GM23338 (cell line): ENCODE data around the gene SERTAD3. TPM values are rescaled to one million over a fixed set of nuclear protein-coding genes. Genes with fewer than 3 reads are reported as not detected.

Experiments
- ATAC-seq: fragments of 200-7000 bp; cut with Tn5 transposase; 3 replicates; pipeline ENCODE4 v1.9.1; 2020
- DNase-seq: peaks from one replicate; pipeline ENCODE4 v3.0.0-alpha.2; 2015; ENCODE audit warnings: low spot score
- H2AFZ ChIP-seq: fragments of 200-600 bp; sonication (generic); 2 replicates; pipeline ENCODE4 v1.8.0; 2016; ENCODE audit warnings: antibody characterized with exemption, mild to moderate bottlenecking, moderate library complexity
- H3F3A ChIP-seq: fragments of 200-600 bp; sonication (generic); replicated peaks from 2 replicates; pipeline ENCODE4 v1.8.0; 2017; ENCODE audit warnings: antibody characterized with exemption, mixed run types, low read depth
- H3K27ac ChIP-seq: fragments of 200-600 bp; sonication (generic); 2 replicates; pipeline ENCODE4 v1.6.1; 2016; ENCODE audit warnings: low read depth
- H3K27me3 ChIP-seq: fragments of 200-600 bp; sonication (generic); 2 replicates; pipeline ENCODE4 v1.8.0; 2016; ENCODE audit warnings: mild to moderate bottlenecking, mixed run types, moderate library complexity; ENCODE audit not compliant: insufficient read depth
- H3K36me3 ChIP-seq: fragments of 200-600 bp; sonication (generic); 2 replicates; pipeline ENCODE4 v1.8.0; 2016; ENCODE audit warnings: mild to moderate bottlenecking; ENCODE audit not compliant: insufficient read depth
- H3K4me1 ChIP-seq: fragments of 200-600 bp; sonication (generic); 2 replicates; pipeline ENCODE4 v1.8.0; 2016; ENCODE audit warnings: mild to moderate bottlenecking, moderate library complexity; ENCODE audit not compliant: insufficient read depth
- H3K4me2 ChIP-seq: fragments of 200-600 bp; sonication (generic); 2 replicates; pipeline ENCODE4 v1.7.1; 2017; ENCODE audit warnings: mixed run types
- H3K4me3 ChIP-seq: fragments of 200-600 bp; sonication (generic); 2 replicates; pipeline ENCODE4 v1.6.1; 2016; ENCODE audit warnings: mixed run types
- H3K79me2 ChIP-seq: fragments of 200-600 bp; sonication (generic); replicated peaks from 2 replicates; pipeline ENCODE4 v1.8.0; 2017; ENCODE audit warnings: mild to moderate bottlenecking; ENCODE audit not compliant: insufficient read depth
- H3K9me2 ChIP-seq: fragments of 200-600 bp; sonication (generic); 2 replicates; pipeline ENCODE4 v1.8.0; 2017; ENCODE audit not compliant: insufficient read depth
- H4K20me1 ChIP-seq: fragments of 200-600 bp; sonication (generic); replicated peaks from 2 replicates; pipeline ENCODE4 v1.8.0; 2017; ENCODE audit warnings: mild to moderate bottlenecking; ENCODE audit not compliant: insufficient read depth
- H3K27ac Mint-ChIP-seq: 2 replicates; pipeline ENCODE4 v1.8.0; 2020; ENCODE audit warnings: inconsistent platforms, mild to moderate bottlenecking, moderate library complexity, mixed read lengths
- H3K27me3 Mint-ChIP-seq: 3 replicates; pipeline ENCODE4 v1.8.0; 2022; ENCODE audit warnings: low read depth, mild to moderate bottlenecking, moderate library complexity, mixed read lengths, inconsistent platforms; ENCODE audit not compliant: insufficient read depth, poor library complexity
- H3K36me3 Mint-ChIP-seq: 3 replicates; pipeline ENCODE4 v1.8.0; 2021; ENCODE audit warnings: low read depth, mild to moderate bottlenecking, inconsistent platforms, moderate library complexity, mixed read lengths
- H3K4me1 Mint-ChIP-seq: 3 replicates; pipeline ENCODE4 v1.8.0; 2020; ENCODE audit warnings: mild to moderate bottlenecking, inconsistent platforms, mixed read lengths
- H3K4me3 Mint-ChIP-seq: 3 replicates; pipeline ENCODE4 v1.8.0; 2021; ENCODE audit warnings: moderate library complexity, mild to moderate bottlenecking, inconsistent platforms, mixed read lengths
- H3K9me3 Mint-ChIP-seq: 3 replicates; pipeline ENCODE4 v1.8.0; 2020; ENCODE audit warnings: moderate library complexity, mild to moderate bottlenecking, inconsistent platforms, mixed read lengths
- CREB1 ChIP-seq: fragments of 250-450 bp; sonication (Bioruptor Pico); IDR thresholded peaks from 2 replicates; pipeline ENCODE4 v1.5.0; 2020; ENCODE audit warnings: low read depth, mild to moderate bottlenecking, moderate library complexity
- CTCF ChIP-seq, 2 experiments: fragments of 200-600 bp in 1 of 2; sonication (generic) in 1 of 2; conservative IDR thresholded peaks; 2 replicates each; pipeline versions ENCODE4 v1.5.1 to v1.6.1; 2016 to 2017; ENCODE audit warnings: antibody characterized with exemption in 2 of 2, low read depth in 2 of 2, mild to moderate bottlenecking in 2 of 2, moderate library complexity in 1 of 2
- ETS1 ChIP-seq: IDR thresholded peaks from 2 replicates; pipeline ENCODE4 v1.6.1; 2016; ENCODE audit warnings: antibody characterized with exemption
- EZH2 ChIP-seq: fragments of 200-600 bp; sonication (generic); IDR thresholded peaks from one replicate; pipeline ENCODE4 v1.8.0; 2017; ENCODE audit warnings: antibody characterized with exemption, mild to moderate bottlenecking, low read depth; ENCODE audit not compliant: unreplicated experiment
- EZH2phosphoT487 ChIP-seq: fragments of 200-600 bp; sonication (generic); IDR thresholded peaks from one replicate; pipeline ENCODE4 v1.8.1; 2018; ENCODE audit warnings: antibody characterized with exemption; ENCODE audit not compliant: unreplicated experiment
- JUNB ChIP-seq: IDR thresholded peaks from one replicate; pipeline ENCODE4 v1.6.1; 2016; ENCODE audit warnings: antibody characterized with exemption; ENCODE audit not compliant: unreplicated experiment
- NANOG ChIP-seq: IDR thresholded peaks from 2 replicates; pipeline ENCODE4 v1.6.1; 2016; ENCODE audit warnings: antibody characterized with exemption, borderline replicate concordance
- POLR2AphosphoS5 ChIP-seq: IDR thresholded peaks from 2 replicates; pipeline ENCODE4 v1.6.1; 2016; ENCODE audit warnings: antibody characterized with exemption, low read depth
- STAT1 ChIP-seq: IDR thresholded peaks from one replicate; pipeline ENCODE4 v1.6.1; 2016; ENCODE audit warnings: antibody characterized with exemption; ENCODE audit not compliant: unreplicated experiment
- ZNF114 ChIP-seq: fragments of 250-450 bp; sonication (Bioruptor Pico); IDR thresholded peaks from 2 replicates; pipeline ENCODE4 v1.5.0; 2020; ENCODE audit warnings: mild to moderate bottlenecking, moderate library complexity
- ZNF331 ChIP-seq: fragments of 250-450 bp; sonication (Bioruptor Pico); IDR thresholded peaks from 2 replicates; pipeline ENCODE4 v1.5.0; 2020; ENCODE audit warnings: low read depth, mild to moderate bottlenecking, moderate library complexity
- polyA plus RNA-seq: library from polyadenylated mRNA; unstranded; fragments of >200 nt; fragmentation: Nextera tagmentation; extraction: Ambion mirVana; gene quantifications from 2 replicates; pipeline ENCODE4 v1.2.1, GENCODE V29; 2016
- total RNA-seq: library from RNA; depleted of rRNA; stranded (reverse); fragments of >200 nt; shearing (Covaris generic); gene quantifications from 2 replicates; pipeline ENCODE4 v1.2.3, GENCODE V29; 2014
- TF ChIP-seq, protein P1 (sequence below): IDR thresholded peaks from one replicate; pipeline ENCODE4 v1.6.1; 2018; ENCODE audit warnings: antibody characterized with exemption; ENCODE audit not compliant: unreplicated experiment

The SERTAD3 gene
- total and polyA plus RNA-seq, 2 experiments from 2014 or later: 15.4 to 24.1 TPM

GRCh38 chr19:40413291-40413845, 30.8 kb downstream of the SERTAD3 start, which contains the start of gene PRX:
Gene PRX, minus strand, starts transcription at chr19:40413378. Its CDS starts 5,446 bp downstream, at chr19:40407932.
- no peaks in the 10 kb centered on the region for H3K36me3 Mint-ChIP-seq
- no peaks in the 10 kb centered on the region for H3K9me3 Mint-ChIP-seq
- peak within 1 kb of the TSS; percentile 86 for H2AFZ ChIP-seq
- H3K4me3 Mint-ChIP-seq: peak within 1 kb of the TSS; percentile 52
- H3K27ac Mint-ChIP-seq: peak within 1 kb of the TSS; percentile 84; the same call in 1 of the 2 replicates
- H3K4me1 Mint-ChIP-seq: peaks cover 39% of the 10 kb centered on the region
- H3K9me2 ChIP-seq: no peaks in the 10 kb centered on the region
- TF ChIP-seq CREB1 (CRISPR knock-in tag) (peak; percentile 97), POLR2AphosphoS5 (peak; percentile 47; the same call in 1 of the 2 replicates), NANOG (no peak), ETS1 (no peak), ZNF331 (CRISPR knock-in tag) (no peak), STAT1 (no peak)
- no peaks in the 10 kb centered on the region for H3K36me3 ChIP-seq
- peak within 1 kb of the TSS; percentile 42 for H3K4me3 ChIP-seq
- peaks cover 6% of the 10 kb centered on the region for H3K27me3 Mint-ChIP-seq
- no peak within 1 kb of the TSS; the same call in 1 of the 2 replicates for H3K27ac ChIP-seq
- peak; percentile 89 for DNase-seq
- H3K27me3 ChIP-seq: no peaks in the 10 kb centered on the region
- H3K4me2 ChIP-seq: peak within 1 kb of the TSS; percentile 74
- peak; percentile 74 for ATAC-seq
- peaks cover 25% of the 10 kb centered on the region for H3K4me1 ChIP-seq
- no peaks in the 10 kb centered on the region for H3K79me2 ChIP-seq
- no peaks in the 10 kb centered on the region for H4K20me1 ChIP-seq
- H3F3A ChIP-seq: 0 out of 2 replicates have a peak, but pooled peaks cover 3% of the 10 kb centered on the region

DNA sequence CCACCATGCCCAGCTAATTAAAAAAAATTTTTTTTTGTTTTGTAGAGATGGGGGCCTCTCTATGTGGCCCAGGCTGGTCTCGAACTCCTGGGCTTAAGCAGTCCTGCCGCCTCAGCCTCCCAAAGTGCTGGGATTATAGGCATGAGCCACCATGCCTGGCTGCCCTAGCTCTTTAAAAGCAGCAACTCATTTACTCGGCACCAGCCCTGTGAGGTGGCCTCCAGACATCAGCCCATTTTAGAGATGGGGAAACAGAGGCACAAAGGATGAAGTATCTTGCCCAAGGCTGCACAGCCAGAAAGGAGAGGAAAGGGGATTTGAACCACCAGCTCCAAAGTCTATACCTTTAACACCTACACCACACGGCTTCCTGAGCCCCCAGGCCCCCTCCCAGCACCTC, 31.3 kb downstream of the SERTAD3 start:
- Histone ChIP-seq H3K27ac (no peak overlapping the region), H3K36me3 (no peaks in the 10 kb centered on the region), H2AFZ (peak overlapping the region; percentile 86), H3K27me3 (no peaks in the 10 kb centered on the region), H3K4me2 (peak overlapping the region; percentile 74), H3F3A (0 out of 2 replicates have a peak, but pooled peaks cover 3% of the 10 kb centered on the region), H3K9me2 (no peaks in the 10 kb centered on the region), H3K79me2 (no peaks in the 10 kb centered on the region), H3K4me1 (peaks cover 25% of the 10 kb centered on the region), H3K4me3 (peak overlapping the region; percentile 42), H4K20me1 (no peaks in the 10 kb centered on the region)
- H3K4me1 Mint-ChIP-seq: peaks cover 38% of the 10 kb centered on the region
- H3K36me3 Mint-ChIP-seq: no peaks in the 10 kb centered on the region
- H3K27ac Mint-ChIP-seq: peak overlapping the region; percentile 84; the same call in 1 of the 2 replicates
- H3K9me3 Mint-ChIP-seq: no peaks in the 10 kb centered on the region
- no peak for ATAC-seq
- DNase-seq: no peak
- H3K4me3 Mint-ChIP-seq: peak overlapping the region; percentile 52
- peaks cover 4% of the 10 kb centered on the region for H3K27me3 Mint-ChIP-seq
- TF ChIP-seq, protein P1, sequence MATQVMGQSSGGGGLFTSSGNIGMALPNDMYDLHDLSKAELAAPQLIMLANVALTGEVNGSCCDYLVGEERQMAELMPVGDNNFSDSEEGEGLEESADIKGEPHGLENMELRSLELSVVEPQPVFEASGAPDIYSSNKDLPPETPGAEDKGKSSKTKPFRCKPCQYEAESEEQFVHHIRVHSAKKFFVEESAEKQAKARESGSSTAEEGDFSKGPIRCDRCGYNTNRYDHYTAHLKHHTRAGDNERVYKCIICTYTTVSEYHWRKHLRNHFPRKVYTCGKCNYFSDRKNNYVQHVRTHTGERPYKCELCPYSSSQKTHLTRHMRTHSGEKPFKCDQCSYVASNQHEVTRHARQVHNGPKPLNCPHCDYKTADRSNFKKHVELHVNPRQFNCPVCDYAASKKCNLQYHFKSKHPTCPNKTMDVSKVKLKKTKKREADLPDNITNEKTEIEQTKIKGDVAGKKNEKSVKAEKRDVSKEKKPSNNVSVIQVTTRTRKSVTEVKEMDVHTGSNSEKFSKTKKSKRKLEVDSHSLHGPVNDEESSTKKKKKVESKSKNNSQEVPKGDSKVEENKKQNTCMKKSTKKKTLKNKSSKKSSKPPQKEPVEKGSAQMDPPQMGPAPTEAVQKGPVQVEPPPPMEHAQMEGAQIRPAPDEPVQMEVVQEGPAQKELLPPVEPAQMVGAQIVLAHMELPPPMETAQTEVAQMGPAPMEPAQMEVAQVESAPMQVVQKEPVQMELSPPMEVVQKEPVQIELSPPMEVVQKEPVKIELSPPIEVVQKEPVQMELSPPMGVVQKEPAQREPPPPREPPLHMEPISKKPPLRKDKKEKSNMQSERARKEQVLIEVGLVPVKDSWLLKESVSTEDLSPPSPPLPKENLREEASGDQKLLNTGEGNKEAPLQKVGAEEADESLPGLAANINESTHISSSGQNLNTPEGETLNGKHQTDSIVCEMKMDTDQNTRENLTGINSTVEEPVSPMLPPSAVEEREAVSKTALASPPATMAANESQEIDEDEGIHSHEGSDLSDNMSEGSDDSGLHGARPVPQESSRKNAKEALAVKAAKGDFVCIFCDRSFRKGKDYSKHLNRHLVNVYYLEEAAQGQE: no peak
- TF ChIP-seq CTCF (conservative IDR thresholded peaks at IDR 0.05; ENCODE audit: low read depth in 2 of 2) (no peak), EZH2phosphoT487 (no peak), JUNB (no peak), ZNF331 (CRISPR knock-in tag) (no peak), CREB1 (CRISPR knock-in tag) (no peak), POLR2AphosphoS5 (no peak), ETS1 (no peak), NANOG (no peak), ZNF114 (CRISPR knock-in tag) (no peak), EZH2 (no peak)
